ENCODE data around the gene ATXN7L1. TPM values are rescaled to one million over a fixed set of nuclear protein-coding genes. Genes with fewer than 3 reads are reported as not detected.
A peak's percentile ranks its signal among the peaks of the same experiment; 100 is the strongest.

Gene ATXN7L1
- total and polyA plus RNA-seq, 8 donors = 13.0 to 15.5 (median 13.8) TPM

GRCh38 chr7:105876964-105877601 lies 684 bp upstream of the ATXN7L1 start:
- H3K36me3 ChIP-seq = no peaks in the 10 kb centered on the region
- ATAC-seq (peak; percentile 7), DNase-seq (peak in 3 of 4 donors; percentile 28 to 80 (median 38))
- peak overlapping the region; percentile 66 for H3K4me3 ChIP-seq
- TF ChIP-seq, protein P1, sequence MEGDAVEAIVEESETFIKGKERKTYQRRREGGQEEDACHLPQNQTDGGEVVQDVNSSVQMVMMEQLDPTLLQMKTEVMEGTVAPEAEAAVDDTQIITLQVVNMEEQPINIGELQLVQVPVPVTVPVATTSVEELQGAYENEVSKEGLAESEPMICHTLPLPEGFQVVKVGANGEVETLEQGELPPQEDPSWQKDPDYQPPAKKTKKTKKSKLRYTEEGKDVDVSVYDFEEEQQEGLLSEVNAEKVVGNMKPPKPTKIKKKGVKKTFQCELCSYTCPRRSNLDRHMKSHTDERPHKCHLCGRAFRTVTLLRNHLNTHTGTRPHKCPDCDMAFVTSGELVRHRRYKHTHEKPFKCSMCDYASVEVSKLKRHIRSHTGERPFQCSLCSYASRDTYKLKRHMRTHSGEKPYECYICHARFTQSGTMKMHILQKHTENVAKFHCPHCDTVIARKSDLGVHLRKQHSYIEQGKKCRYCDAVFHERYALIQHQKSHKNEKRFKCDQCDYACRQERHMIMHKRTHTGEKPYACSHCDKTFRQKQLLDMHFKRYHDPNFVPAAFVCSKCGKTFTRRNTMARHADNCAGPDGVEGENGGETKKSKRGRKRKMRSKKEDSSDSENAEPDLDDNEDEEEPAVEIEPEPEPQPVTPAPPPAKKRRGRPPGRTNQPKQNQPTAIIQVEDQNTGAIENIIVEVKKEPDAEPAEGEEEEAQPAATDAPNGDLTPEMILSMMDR (IDR thresholded peaks at IDR 0.05) = no peak
- intact Hi-C loops (cut with DNase I) = no loop called here
- H3K27me3 ChIP-seq = peaks cover 0 to 17% of the 10 kb centered on the region in 2 donors
- H3K4me1 ChIP-seq = peaks cover 5 to 23% of the 10 kb centered on the region in 2 donors
- no peak overlapping the region for H3K27ac ChIP-seq
- no peaks in the 10 kb centered on the region for H3K9me3 ChIP-seq

DNA sequence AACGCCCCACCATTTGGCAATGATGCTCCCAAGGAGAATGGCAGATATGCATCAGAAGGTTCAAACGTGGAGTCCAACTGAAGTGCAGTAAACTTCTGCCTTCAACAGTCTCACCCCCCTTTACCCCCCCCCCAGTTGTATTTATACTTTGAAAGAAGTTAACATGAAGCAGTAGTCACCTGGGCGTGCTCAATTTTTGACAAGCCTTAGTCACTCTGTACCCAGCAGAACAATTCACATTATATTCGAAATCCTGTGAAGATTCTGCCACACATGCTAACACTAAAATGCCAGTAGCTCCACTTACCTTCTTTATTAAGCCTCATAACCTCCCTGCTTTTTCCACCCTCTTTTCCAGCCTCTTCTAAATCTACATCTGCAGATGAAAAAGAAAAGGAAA lies 894 bp downstream of the ATXN7L1 start:
- Histone ChIP-seq H3K4me1 (peaks cover 5 to 23% of the 10 kb centered on the region in 2 donors), H3K4me3 (peak overlapping the region; percentile 57 to 66), H3K27me3 (peaks cover 0 to 17% of the 10 kb centered on the region in 2 donors), H3K27ac (peak overlapping the region; percentile 76 to 78), H3K9me3 (no peaks in the 10 kb centered on the region), H3K36me3 (no peaks in the 10 kb centered on the region)
- intact Hi-C loops (cut with DNase I) = no loop called here
- TF ChIP-seq, protein P1 (IDR thresholded peaks at IDR 0.05) = no peak
- DNase-seq (no peak), ATAC-seq (no peak)

DNA sequence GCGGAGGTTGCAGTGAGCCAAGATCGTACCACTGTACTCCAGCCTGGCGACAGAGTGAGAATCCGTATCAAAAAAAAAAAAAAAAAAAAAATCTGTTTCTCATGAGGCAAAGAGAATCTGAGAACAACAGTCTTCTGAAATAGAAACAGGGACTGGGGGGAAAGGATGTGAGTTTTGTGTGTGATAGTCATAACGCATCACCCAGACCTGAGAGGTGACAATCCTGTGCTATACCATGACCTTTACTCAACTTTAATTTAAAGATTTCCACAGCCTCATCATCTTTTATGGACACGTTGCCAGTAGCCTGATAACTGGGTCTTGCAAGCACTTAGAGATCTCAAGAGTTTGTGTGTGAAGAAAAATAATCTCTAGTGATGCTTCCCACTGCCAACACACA lies 2.3 kb downstream of the ATXN7L1 start:
- no peaks in the 10 kb centered on the region for H3K9me3 ChIP-seq
- intact Hi-C loops (cut with DNase I) = no loop called here
- DNase-seq (no peak), ATAC-seq (no peak)
- H3K27ac ChIP-seq = no peak overlapping the region
- H3K4me3 ChIP-seq = no peak overlapping the region
- H3K4me1 ChIP-seq = peaks cover 5 to 23% of the 10 kb centered on the region in 2 donors
- H3K36me3 ChIP-seq = no peaks in the 10 kb centered on the region
- TF ChIP-seq, protein P1 (IDR thresholded peaks at IDR 0.05) = no peak
- H3K27me3 ChIP-seq = peaks cover 0 to 17% of the 10 kb centered on the region in 2 donors

- Histone ChIP-seq H3K27me3 (peaks cover 0 to 9% of the 10 kb centered on the region in 2 donors), H3K4me1 (peaks cover 0 to 21% of the 10 kb centered on the region in 2 donors), H3K4me3 (no peak overlapping the region), H3K9me3 (no peaks in the 10 kb centered on the region), H3K36me3 (peaks cover 0 to 5% of the 10 kb centered on the region in 2 donors), H3K27ac (no peak overlapping the region)
- ATAC-seq (no peak), DNase-seq (no peak)
- TF ChIP-seq, protein P1 (IDR thresholded peaks at IDR 0.05) = no peak
- intact Hi-C loops (cut with DNase I) = no loop called here
Observed at GRCh38 chr7:105872491-105872890, 3.9 kb downstream of the ATXN7L1 start.

GRCh38 chr7:105871142-105871541 lies 5.3 kb downstream of the ATXN7L1 start:
- Histone ChIP-seq H3K4me1 (peaks cover 0 to 14% of the 10 kb centered on the region in 2 donors), H3K27ac (no peak overlapping the region), H3K36me3 (peaks cover 0 to 5% of the 10 kb centered on the region in 2 donors), H3K4me3 (no peak overlapping the region), H3K27me3 (no peaks in the 10 kb centered on the region), H3K9me3 (no peaks in the 10 kb centered on the region)
- DNase-seq (no peak), ATAC-seq (no peak)
- TF ChIP-seq, protein P1 (IDR thresholded peaks at IDR 0.05) = no peak
- intact Hi-C loops (cut with DNase I) = no loop called here

All from left lung (tissue), 10 donors.